PFSK-1 (cell line): ENCODE data around the gene CLCN1.

Experiments
- FOXP2 ChIP-seq: optimal IDR thresholded peaks from 2 replicates; pipeline ENCODE3; 2011; ENCODE audit warnings: borderline replicate concordance, control low read depth, inconsistent platforms; ENCODE audit not compliant: insufficient read depth; ENCODE audit errors: extremely low read length, extremely low read depth
- POLR2AphosphoS5 ChIP-seq: IDR thresholded peaks from 2 replicates; pipeline ENCODE4 v1.6.1; 2012; ENCODE audit warnings: low read depth, mild to moderate bottlenecking, control low read depth, low read length, moderate library complexity
- SIN3A ChIP-seq: IDR thresholded peaks from 2 replicates; pipeline ENCODE4 v1.6.1; 2012; ENCODE audit warnings: mild to moderate bottlenecking, low read length, moderate library complexity, borderline replicate concordance; ENCODE audit not compliant: insufficient read depth
- TAF1 ChIP-seq: IDR thresholded peaks from 2 replicates; pipeline ENCODE4 v1.6.1; 2012; ENCODE audit warnings: low read length, control low read depth, borderline replicate concordance; ENCODE audit not compliant: insufficient read depth
- TF ChIP-seq, protein P1 (sequence below), 2 experiments: IDR thresholded peaks; 2 replicates each; pipeline versions ENCODE4 v1.6.1 to v1.8.0; 2011 to 2012; ENCODE audit warnings: low read depth in 2 of 2, low read length in 2 of 2, control low read depth in 1 of 2, inconsistent platforms in 1 of 2, mild to moderate bottlenecking in 1 of 2, moderate library complexity in 1 of 2; ENCODE audit not compliant: insufficient read depth in 1 of 2

CLCN1 gene

DNA sequence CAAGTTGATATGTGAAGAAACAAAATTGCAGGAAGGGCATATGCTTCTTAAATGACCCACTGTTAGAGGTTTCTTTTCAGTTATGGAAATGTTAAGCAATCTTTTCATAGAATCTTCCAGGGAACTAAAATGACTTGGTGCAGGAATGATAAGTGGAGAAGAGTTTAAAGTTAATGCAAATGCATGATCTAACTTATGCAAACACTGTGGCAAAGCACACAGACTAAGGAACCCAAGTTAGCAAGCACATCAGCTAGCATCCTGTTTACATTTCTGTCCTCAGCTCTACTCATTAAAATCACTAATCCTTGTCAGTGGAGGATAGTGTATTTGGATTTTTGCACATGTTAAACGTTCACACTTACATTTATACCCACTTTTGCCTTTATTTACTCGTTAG, 9.3 kb downstream of the CLCN1 start:
- TF ChIP-seq, protein P1, sequence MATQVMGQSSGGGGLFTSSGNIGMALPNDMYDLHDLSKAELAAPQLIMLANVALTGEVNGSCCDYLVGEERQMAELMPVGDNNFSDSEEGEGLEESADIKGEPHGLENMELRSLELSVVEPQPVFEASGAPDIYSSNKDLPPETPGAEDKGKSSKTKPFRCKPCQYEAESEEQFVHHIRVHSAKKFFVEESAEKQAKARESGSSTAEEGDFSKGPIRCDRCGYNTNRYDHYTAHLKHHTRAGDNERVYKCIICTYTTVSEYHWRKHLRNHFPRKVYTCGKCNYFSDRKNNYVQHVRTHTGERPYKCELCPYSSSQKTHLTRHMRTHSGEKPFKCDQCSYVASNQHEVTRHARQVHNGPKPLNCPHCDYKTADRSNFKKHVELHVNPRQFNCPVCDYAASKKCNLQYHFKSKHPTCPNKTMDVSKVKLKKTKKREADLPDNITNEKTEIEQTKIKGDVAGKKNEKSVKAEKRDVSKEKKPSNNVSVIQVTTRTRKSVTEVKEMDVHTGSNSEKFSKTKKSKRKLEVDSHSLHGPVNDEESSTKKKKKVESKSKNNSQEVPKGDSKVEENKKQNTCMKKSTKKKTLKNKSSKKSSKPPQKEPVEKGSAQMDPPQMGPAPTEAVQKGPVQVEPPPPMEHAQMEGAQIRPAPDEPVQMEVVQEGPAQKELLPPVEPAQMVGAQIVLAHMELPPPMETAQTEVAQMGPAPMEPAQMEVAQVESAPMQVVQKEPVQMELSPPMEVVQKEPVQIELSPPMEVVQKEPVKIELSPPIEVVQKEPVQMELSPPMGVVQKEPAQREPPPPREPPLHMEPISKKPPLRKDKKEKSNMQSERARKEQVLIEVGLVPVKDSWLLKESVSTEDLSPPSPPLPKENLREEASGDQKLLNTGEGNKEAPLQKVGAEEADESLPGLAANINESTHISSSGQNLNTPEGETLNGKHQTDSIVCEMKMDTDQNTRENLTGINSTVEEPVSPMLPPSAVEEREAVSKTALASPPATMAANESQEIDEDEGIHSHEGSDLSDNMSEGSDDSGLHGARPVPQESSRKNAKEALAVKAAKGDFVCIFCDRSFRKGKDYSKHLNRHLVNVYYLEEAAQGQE (IDR thresholded peaks at IDR 0.05; ENCODE audit: insufficient read depth in 1 of 2, low read depth in 2 of 2, low read length in 2 of 2) = no peak
- TF ChIP-seq SIN3A (no peak), POLR2AphosphoS5 (no peak), TAF1 (no peak), FOXP2 (no peak)

DNA sequence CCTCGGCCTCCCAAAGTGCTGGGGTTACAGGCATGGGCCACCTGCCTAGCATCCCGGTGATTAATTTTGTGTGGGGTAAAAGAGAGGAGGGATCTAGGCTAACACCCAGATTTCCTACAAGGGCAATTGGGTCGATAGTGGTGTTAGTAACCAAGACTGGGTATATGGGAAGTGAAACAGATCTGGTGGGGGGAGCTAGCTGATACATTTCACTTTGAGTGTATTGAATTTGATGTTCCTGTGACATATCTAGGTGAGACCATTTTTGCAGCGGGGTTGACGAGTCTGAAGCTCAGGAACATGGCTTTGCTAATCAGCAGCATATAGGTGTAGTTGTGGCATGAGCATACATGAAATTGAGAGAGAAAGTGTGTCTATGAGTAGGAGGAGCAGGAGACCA, 12.0 kb downstream of the CLCN1 start:
- TF ChIP-seq, protein P1 (IDR thresholded peaks at IDR 0.05; ENCODE audit: insufficient read depth in 1 of 2, low read depth in 2 of 2, low read length in 2 of 2) = no peak
- TF ChIP-seq SIN3A (no peak), TAF1 (no peak), POLR2AphosphoS5 (no peak), FOXP2 (no peak)

DNA sequence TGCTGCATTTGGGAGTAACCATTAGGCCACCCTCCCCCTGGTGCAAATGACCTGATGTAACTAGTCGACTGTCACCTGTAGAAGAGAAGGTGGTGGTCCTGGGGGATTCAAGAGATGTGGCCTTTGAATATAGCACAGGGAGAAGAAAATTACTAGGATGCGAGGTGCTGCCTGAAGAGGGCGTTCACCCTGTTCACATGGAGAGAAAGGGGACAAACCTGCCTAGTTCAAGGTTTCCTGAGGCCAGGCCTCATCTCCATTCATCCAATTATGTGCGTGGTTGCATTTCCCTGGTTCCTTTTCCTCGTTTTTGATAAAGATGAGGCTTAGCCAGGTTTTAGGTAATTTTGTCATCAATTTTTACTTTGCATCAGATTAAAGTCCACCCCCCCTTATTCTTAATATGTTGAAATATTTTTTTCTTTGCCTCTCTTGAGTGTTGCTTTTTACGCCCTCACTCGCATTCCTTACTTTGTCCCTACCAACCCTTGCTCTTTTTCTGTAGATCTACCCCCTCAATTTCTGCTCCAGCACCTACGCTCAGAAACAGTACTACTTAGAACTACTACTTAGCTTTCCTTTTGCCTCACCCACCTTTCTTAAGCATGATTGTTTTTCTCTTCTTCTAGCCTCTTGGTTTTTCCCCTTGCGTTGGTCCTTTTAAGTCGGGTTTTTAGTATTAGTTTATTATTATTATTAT, 13.7 kb downstream of the CLCN1 start:
- TF ChIP-seq, protein P1 (IDR thresholded peaks at IDR 0.05; ENCODE audit: insufficient read depth in 1 of 2, low read depth in 2 of 2, low read length in 2 of 2) = no peak
- TF ChIP-seq TAF1 (no peak), POLR2AphosphoS5 (no peak), FOXP2 (no peak), SIN3A (no peak)

DNA sequence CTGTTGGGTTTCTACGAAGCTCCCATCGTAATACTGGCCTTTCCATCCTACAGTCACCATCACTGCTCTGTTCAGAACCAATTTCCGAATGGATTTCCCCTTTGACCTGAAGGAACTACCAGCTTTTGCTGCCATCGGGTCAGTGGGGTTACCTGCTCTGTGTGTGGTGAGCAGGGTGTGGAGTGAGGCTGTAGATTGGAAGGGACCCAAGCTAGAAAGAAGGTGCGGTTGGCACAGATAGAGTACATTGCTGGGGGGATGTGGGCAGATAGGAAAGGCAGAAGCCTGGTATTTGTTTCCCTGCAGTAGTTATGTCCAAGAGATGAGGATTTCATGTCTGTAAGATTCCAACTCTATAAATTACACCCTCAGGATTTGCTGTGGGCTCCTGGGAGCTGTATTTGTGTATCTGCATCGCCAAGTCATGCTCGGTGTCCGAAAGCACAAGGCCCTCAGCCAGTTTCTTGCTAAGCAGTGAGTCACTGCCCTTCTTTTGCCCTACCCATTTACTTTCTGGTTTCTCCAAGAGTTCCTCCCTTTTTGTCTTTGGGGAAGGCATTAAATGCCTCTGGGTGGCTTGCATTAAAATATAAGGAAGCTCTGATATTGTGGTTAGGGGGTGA, 15.4 kb downstream of the CLCN1 start:
- TF ChIP-seq TAF1 (no peak), FOXP2 (no peak), SIN3A (no peak), POLR2AphosphoS5 (no peak)
- TF ChIP-seq, protein P1 (IDR thresholded peaks at IDR 0.05; ENCODE audit: insufficient read depth in 1 of 2, low read depth in 2 of 2, low read length in 2 of 2) = no peak

DNA sequence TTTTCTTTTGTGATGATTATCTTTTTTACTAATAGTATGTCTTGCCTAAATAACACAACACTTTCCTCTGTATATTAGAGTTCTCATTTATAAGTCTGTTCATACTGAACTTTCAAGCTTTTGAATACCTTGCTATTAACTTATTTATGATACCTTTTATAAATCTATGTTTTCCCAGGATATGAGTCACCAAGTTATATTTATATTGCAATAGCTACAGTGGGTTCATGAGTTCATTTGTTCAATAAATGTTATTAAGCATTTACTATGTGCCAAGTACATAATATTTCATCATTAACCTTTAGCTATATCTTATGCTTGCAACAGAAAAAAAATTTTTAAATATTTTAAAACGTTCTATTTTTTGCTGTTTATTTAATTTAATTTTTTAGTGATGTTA, 18.3 kb downstream of the CLCN1 start:
- TF ChIP-seq, protein P1 (IDR thresholded peaks at IDR 0.05; ENCODE audit: insufficient read depth in 1 of 2, low read depth in 2 of 2, low read length in 2 of 2) = no peak
- TF ChIP-seq SIN3A (no peak), FOXP2 (no peak), POLR2AphosphoS5 (no peak), TAF1 (no peak)
